Measurements from ENCODE around the gene GMFB.
A peak's percentile ranks its signal among the peaks of the same experiment; 100 is the strongest.
"Not testable (repeated sequence)": the region's sequence is repeated elsewhere in the genome, so short reads cannot be mapped to it uniquely, and the experiment has no call there.

GMFB gene

GRCh38 chr14:54457609-54457996 lies 31.2 kb downstream of the GMFB start:
- no peak for DNase-seq

- not testable (repeated sequence) for DNase-seq
These were observed 31.8 kb downstream of the GMFB start for GRCh38 chr14:54456820-54457608.

GRCh38 chr14:54455363-54455762 lies 33.4 kb downstream of the GMFB start:
- no peak for DNase-seq

- DNase-seq, result not testable (repeated sequence)
These were observed 34.8 kb downstream of the GMFB start for GRCh38 chr14:54453990-54454389.

- DNase-seq, result no peak
These were observed 35.5 kb downstream of the GMFB start for GRCh38 chr14:54453252-54453651.

GRCh38 chr14:54451961-54452360 lies 36.8 kb downstream of the GMFB start:
- no peak for DNase-seq

GRCh38 chr14:54451121-54451601 lies 37.6 kb downstream of the GMFB start:
- DNase-seq, result no peak

GRCh38 chr14:54450535-54450934 lies 38.2 kb downstream of the GMFB start:
- no peak for DNase-seq

- no peak for DNase-seq
These were observed 41.5 kb downstream of the GMFB start for GRCh38 chr14:54447231-54447692.

- peak in 2 of 14 donors; percentile 23 to 63 for DNase-seq
These were observed 42.6 kb downstream of the GMFB start for GRCh38 chr14:54446161-54446693.

- DNase-seq, result no peak
These were observed 44.1 kb downstream of the GMFB start for GRCh38 chr14:54444681-54445080.

- DNase-seq, result no peak
These were observed 44.8 kb downstream of the GMFB start for GRCh38 chr14:54443981-54444380.

GRCh38 chr14:54442961-54443360 lies 45.8 kb downstream of the GMFB start:
- DNase-seq, result not testable (repeated sequence)

- DNase-seq, result peak; percentile 56 to 95 (median 88)
These were observed 47.6 kb downstream of the GMFB start, which contains the start of gene CNIH1 for GRCh38 chr14:54440873-54441868. Gene CNIH1, minus strand, starts transcription at chr14:54441374. Its CDS starts 47 bp downstream, at chr14:54441327.

- DNase-seq, result peak in 1 of 14 donors; percentile 40
These were observed 48.3 kb downstream of the GMFB start for GRCh38 chr14:54440476-54440872.

GRCh38 chr14:54440037-54440436 lies 48.7 kb downstream of the GMFB start:
- peak in 1 of 14 donors; percentile 32 for DNase-seq

- DNase-seq, result no peak
These were observed 50.1 kb downstream of the GMFB start for GRCh38 chr14:54438703-54439102.

- not testable (repeated sequence) for DNase-seq
These were observed 50.8 kb downstream of the GMFB start for GRCh38 chr14:54437954-54438353.

GRCh38 chr14:54435500-54435981 lies 53.2 kb downstream of the GMFB start:
- no peak for DNase-seq

GRCh38 chr14:54428527-54428926 lies 60.3 kb downstream of the GMFB start:
- DNase-seq, result no peak

GRCh38 chr14:54427871-54428270 lies 60.9 kb downstream of the GMFB start:
- DNase-seq, result no peak

- no peak for DNase-seq
These were observed 63.1 kb downstream of the GMFB start for GRCh38 chr14:54425537-54426274.
